NCI-H524 (cell line): ENCODE data around the gene PKP1.

Experiments
- DNase-seq, 2 experiments: peaks; one replicate each; lab custom pipeline; 2025; lab: John Stamatoyannopoulos, UW

Gene PKP1

GRCh38 chr1:201328576-201328975 lies 45.3 kb downstream of the PKP1 start:
- no peak for DNase-seq

- DNase-seq = no peak
Measured at GRCh38 chr1:201329286-201329685, 46.0 kb downstream of the PKP1 start.

DNA sequence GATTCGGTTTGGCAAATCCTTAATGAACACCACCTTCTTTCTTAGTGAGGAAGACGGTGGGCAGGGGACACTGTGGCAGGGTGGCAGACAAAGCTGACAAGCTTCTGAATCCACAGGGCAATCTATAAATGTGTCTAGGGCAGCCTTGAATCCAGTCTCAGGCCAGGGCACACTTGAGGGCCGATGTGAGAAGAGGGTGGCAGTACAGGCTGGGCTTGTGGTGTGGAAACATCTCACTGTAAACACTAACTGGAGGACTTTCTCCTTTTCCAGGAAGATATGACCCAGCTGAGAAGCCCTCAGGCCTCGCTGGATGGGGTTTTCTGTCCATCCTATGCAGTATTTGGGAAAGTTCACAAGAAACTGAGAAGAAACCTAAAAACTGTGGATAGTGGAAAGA lies 46.5 kb downstream of the PKP1 start:
- no peak for DNase-seq

- no peak for DNase-seq
Measured at GRCh38 chr1:201330541-201330940, 47.2 kb downstream of the PKP1 start.

DNA sequence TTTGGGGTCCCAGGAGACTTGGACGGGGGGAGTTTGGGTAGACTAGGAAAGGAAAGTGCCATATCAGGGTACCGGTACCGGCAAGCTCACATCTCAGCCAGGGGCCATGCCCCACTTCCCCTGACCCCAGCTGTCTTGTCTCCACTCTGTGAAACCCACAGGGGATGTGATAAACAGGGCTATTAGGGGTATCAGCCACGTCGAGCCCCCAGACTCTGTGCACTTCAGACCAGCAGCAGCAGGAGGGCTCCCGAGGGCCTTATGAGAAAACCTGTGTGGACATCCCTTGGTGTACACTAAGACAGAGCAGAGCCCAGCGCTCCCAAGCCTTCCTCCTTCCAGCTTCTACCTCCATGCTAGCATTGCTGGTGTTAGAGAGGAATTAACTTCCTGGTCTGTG lies 47.9 kb downstream of the PKP1 start:
- no peak for DNase-seq

DNA sequence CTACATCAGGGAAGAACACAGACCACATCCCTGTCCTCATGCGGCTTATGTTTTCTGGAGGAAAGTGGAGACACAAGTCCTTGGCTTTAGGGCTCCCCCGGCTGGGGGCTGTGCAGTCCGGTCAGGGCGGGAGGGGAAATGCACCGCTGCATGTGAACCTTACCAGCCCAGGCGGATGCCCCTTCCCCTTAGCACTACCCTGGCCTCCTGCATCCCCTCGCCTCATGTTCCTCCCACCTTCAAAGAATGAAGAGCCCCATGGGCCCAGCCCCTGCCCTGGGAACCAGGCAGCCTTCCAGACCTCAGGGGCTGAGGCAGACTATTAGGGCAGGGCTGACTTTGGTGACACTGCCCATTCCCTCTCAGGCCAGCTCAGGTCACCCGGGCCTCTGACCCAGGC lies 48.7 kb downstream of the PKP1 start:
- no peak for DNase-seq

DNA sequence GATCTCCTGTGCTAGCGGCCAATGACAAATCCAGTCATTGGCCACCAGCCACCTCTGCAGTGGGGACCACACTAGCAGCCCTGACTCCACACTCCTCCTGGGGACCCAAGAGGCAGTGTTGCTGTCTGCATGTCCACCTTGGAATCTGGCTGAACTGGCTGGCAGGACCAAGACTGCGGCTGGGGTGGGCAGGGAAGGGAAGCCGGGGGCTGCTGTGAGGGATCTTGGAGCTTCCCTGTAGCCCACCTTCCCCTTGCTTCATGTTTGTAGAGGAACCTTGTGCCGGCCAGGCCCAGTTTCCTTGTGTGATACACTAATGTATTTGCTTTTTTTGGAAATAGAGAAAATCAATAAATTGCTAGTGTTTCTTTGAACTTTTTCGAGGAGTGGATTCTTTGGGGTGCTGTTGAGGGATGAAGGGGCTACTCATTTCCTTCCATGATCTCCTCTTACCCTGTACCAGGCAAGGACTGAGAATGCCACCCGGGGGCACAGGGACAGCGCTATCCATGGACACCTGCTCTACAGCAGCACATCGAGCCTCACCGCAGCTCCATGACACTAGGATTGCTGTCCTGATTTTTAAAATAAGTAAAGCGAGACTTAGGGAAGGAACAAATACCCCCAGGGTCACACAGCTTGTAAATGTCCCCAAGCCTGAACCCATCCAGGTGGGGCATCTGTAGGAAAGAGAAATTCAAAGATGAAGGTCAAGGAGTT lies 49.5 kb downstream of the PKP1 start:
- no peak for DNase-seq

- DNase-seq = no peak
Measured at GRCh38 chr1:201334325-201335173, 51.2 kb downstream of the PKP1 start.

GRCh38 chr1:201335174-201335870 lies 52.0 kb downstream of the PKP1 start:
- DNase-seq = no peak

GRCh38 chr1:201335901-201336300 lies 52.6 kb downstream of the PKP1 start:
- DNase-seq = no peak

DNA sequence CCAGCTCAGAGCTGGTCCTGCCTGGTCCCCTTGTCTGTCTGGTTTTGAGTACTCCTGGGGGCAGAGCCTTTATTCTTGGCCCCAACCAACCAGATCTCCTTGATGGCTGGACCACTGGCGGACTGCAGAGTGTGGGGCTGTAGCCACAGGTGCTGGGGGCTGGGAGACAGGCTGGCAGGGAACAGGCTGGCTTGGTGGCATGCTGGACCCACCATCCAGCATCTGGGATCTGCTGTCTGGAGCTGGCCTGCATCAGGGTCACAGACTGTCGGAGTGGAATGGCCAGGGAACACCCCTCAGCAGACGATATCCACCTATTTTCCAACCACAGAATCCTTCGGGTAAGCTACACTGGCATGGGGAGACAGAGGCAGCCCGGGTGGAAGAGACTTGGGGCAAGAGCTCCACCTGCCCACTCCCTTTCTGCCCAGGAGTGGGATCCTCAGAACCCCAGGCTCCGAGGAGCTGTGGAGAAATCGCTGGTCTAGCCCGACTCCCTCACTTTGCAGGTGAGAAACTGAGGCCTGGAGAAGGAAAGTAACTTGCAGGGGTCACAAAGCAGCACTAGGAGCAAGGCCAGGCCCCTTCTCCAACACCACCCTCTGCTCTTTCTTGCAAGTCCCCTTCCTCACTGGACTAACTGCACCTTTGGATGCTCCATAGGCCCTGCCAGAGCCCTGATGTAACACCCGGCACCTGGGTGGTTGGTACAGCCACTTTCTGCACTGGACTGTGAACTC lies 53.6 kb downstream of the PKP1 start:
- no peak for DNase-seq

GRCh38 chr1:201341377-201341776 lies 58.1 kb downstream of the PKP1 start:
- no peak for DNase-seq

DNA sequence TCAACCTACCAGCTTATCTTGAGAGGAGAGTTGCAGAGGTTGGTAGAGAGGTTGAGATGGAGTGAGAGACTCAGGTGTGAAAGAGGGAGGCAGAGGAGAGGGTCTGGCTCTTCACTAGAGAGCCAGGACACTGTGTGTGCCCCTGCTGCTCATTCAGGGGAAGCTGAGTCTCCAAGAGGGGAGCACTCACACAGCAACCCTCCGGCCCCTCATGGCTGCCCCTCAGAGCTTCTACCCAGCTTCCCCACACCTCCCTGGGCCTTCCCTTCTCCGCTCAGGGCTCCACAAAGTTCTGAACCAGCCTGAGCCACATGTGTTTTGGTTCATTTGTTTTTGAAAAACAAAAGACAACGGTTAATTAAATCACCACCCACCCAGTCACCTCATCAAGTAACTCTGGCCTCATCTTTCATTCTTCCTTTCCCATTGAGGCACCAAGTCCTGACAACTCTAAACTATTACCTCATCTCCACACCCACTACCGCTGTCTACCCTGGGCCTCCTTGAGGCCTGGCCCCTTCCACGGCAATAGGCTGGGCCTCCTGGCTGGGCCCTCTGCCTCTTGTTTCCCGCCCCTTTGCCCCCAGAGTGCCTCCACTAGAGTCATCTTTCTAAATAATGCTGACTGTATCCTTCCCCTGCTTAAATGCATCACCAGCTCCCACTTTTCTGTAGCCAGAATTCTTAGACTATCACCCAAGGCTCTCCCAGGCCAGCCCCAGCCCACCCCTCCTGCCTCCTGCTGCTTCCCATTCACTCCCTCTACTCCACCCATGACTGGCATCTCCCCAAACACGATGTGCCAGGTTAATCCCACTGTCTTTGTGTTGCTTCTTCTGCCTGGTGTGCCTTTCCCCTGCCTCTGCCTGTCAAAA lies 61.1 kb downstream of the PKP1 start:
- no peak for DNase-seq

DNA sequence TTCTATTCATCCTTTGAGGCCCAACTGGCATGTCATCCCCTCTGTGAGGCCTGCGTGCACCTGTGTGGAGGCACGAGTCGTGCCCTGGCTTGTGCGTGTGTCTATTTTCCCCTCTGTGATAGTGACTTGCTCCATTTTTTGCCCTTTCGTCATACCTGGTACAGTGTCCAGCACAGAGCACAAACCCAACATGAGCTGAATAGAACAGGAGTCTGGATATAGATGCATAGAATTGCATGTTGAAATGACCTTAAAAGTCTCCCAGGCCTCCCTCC lies 61.7 kb downstream of the PKP1 start:
- no peak for DNase-seq

- DNase-seq = peak in 1 of 2 experiments; percentile 35
Measured at GRCh38 chr1:201346337-201346939, 63.1 kb downstream of the PKP1 start.

- no peak for DNase-seq
Measured at GRCh38 chr1:201346987-201347386, 63.7 kb downstream of the PKP1 start.

GRCh38 chr1:201347498-201348210 lies 64.3 kb downstream of the PKP1 start:
- DNase-seq = no peak

GRCh38 chr1:201348211-201348566 lies 64.9 kb downstream of the PKP1 start:
- DNase-seq = peak; percentile 50 to 71

GRCh38 chr1:201349092-201349491 lies 65.8 kb downstream of the PKP1 start:
- DNase-seq = no peak

DNA sequence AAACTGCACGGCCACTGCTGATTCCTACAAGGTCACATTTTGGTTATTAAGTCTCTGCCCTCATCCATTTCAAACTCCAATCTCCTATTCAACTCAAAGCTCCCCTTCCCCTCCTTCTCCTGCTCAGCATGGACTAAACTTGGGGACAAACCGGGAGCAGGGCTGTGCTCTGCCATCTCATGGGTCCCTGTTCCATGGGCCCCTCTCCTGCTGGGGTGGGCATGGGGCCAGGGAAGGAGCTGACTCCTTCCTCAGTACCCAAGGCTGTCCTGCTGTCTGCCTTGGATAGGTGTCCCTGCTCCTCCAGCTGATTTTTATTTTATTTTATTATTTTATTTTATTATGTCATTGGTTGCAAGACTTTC lies 67.0 kb downstream of the PKP1 start:
- DNase-seq = no peak
